SK-N-SH (cell line): Measurements from ENCODE around the gene CD300LB. TPM values are rescaled to one million over a fixed set of nuclear protein-coding genes. Genes with fewer than 3 reads are reported as not detected.

Experiments
- CTCF ChIA-PET: fragments of 300-600, 350-600 bp; formaldehyde crosslinking; extraction: SDS; loops from one replicate; lab custom pipeline; 2021; lab: Yijun Ruan, JAX
- POLR2A ChIA-PET: fragments of 350-600 bp; sonication (Branson Sonifier 250); formaldehyde crosslinking; extraction: SDS; loops from one replicate; lab custom pipeline; 2020; ENCODE audit warnings: antibody characterized with exemption, inconsistent platforms; lab: Yijun Ruan, JAX
- DNase-seq: peaks from one replicate; pipeline ENCODE4 v3.0.0; 2012
- H2AFZ ChIP-seq: fragments of 200-600 bp; sonication (generic); 2 replicates; pipeline ENCODE4 v1.8.1; 2016; ENCODE audit warnings: antibody characterized with exemption, mild to moderate bottlenecking, low read depth
- H3F3A ChIP-seq: fragments of 200-600 bp; sonication (generic); replicated peaks from 2 replicates; pipeline ENCODE3; 2016; ENCODE audit warnings: antibody characterized with exemption, mild to moderate bottlenecking; ENCODE audit not compliant: insufficient read depth
- H3K27ac ChIP-seq, 2 experiments: fragments of 200-500 bp in 1 of 2; fragments of 200-600 bp in 1 of 2; sonication (Bioruptor generic) in 1 of 2; sonication (generic), shearing (Covaris generic) in 1 of 2; 2 replicates each; pipeline versions ENCODE4 v1.5.1 to v1.6.1; 2014 to 2016; ENCODE audit warnings: low read depth in 2 of 2, inconsistent platforms in 1 of 2, low read length in 1 of 2, mild to moderate bottlenecking in 1 of 2, mixed read lengths in 1 of 2
- H3K27me3 ChIP-seq: fragments of 200-600 bp; sonication (generic), shearing (Covaris generic); 2 replicates; pipeline ENCODE4 v1.6.1; 2016; ENCODE audit warnings: mixed run types; ENCODE audit not compliant: insufficient read depth
- H3K36me3 ChIP-seq, 2 experiments: fragments of 200-500 bp in 1 of 2; fragments of 200-600 bp in 1 of 2; sonication (Bioruptor generic) in 1 of 2; sonication (generic) in 1 of 2; replicated peaks in 1 of 2; 2 replicates each; pipeline versions ENCODE3 to v1.5.1; 2014 to 2016; ENCODE audit warnings: low read length in 1 of 2, mild to moderate bottlenecking in 1 of 2; ENCODE audit not compliant: insufficient read depth in 2 of 2, control insufficient read depth in 1 of 2
- H3K4me1 ChIP-seq, 2 experiments: fragments of 200-500 bp in 1 of 2; fragments of 200-600 bp in 1 of 2; sonication (Bioruptor generic) in 1 of 2; sonication (generic), shearing (Covaris generic) in 1 of 2; 2 replicates each; pipeline versions ENCODE4 v1.5.1 to v1.6.1; 2014 to 2016; ENCODE audit warnings: low read depth in 1 of 2, low read length in 1 of 2, mixed run types in 1 of 2; ENCODE audit not compliant: insufficient read depth in 2 of 2, control insufficient read depth in 1 of 2
- H3K4me2 ChIP-seq: fragments of 200-600 bp; sonication (generic), shearing (Covaris generic); 2 replicates; pipeline ENCODE4 v1.6.1; 2017; ENCODE audit warnings: mixed run types
- H3K4me3 ChIP-seq, 2 experiments: fragments of 200-500 bp in 1 of 2; fragments of 200-600 bp in 1 of 2; sonication (Bioruptor generic) in 1 of 2; sonication (generic), shearing (Covaris generic) in 1 of 2; 2 replicates each; pipeline versions ENCODE4 v1.5.1 to v1.8.1; 2014 to 2016; ENCODE audit warnings: low read depth in 2 of 2, inconsistent platforms in 1 of 2, low read length in 1 of 2, mild to moderate bottlenecking in 1 of 2, mixed read lengths in 1 of 2, moderate library complexity in 1 of 2
- H3K79me2 ChIP-seq: fragments of 200-600 bp; sonication (generic); 2 replicates; pipeline ENCODE4 v1.8.1; 2017; ENCODE audit warnings: mild to moderate bottlenecking; ENCODE audit not compliant: insufficient read depth
- H3K9ac ChIP-seq: fragments of 200-600 bp; sonication (generic); 2 replicates; pipeline ENCODE4 v1.6.1; 2017; ENCODE audit warnings: mixed run types
- H3K9me2 ChIP-seq: fragments of 200-600 bp; sonication (generic); 2 replicates; pipeline ENCODE4 v1.6.1; 2017; ENCODE audit warnings: mixed run types
- H3K9me3 ChIP-seq: fragments of 200-600 bp; sonication (generic); 2 replicates; pipeline ENCODE4 v1.6.1; 2017; ENCODE audit warnings: mixed run types, mild to moderate bottlenecking, moderate library complexity
- H4K20me1 ChIP-seq: fragments of 200-600 bp; sonication (generic); 2 replicates; pipeline ENCODE4 v1.6.1; 2017; ENCODE audit warnings: mild to moderate bottlenecking, mixed run types; ENCODE audit not compliant: insufficient read depth
- ELF1 ChIP-seq: IDR thresholded peaks from 2 replicates; pipeline ENCODE4 v1.4.0; 2012
- EP300 ChIP-seq, 2 experiments: IDR thresholded peaks; 2 replicates each; pipeline versions ENCODE4 v1.4.0 to v1.6.1; 2012; ENCODE audit warnings: borderline replicate concordance in 1 of 2, low read depth in 1 of 2, low read length in 1 of 2
- EZH2phosphoT487 ChIP-seq: fragments of 200-600 bp; sonication (generic); IDR thresholded peaks from 2 replicates; pipeline ENCODE4 v1.6.1; 2017; ENCODE audit warnings: low read depth, mixed run types, mild to moderate bottlenecking, antibody characterized with exemption, moderate library complexity, borderline replicate concordance
- JUND ChIP-seq: IDR thresholded peaks from 2 replicates; pipeline ENCODE4 v1.4.0; 2012
- NFIC ChIP-seq: IDR thresholded peaks from 2 replicates; pipeline ENCODE4 v1.4.0; 2012; ENCODE audit warnings: borderline replicate concordance
- POLR2AphosphoS5 ChIP-seq: IDR thresholded peaks from 2 replicates; pipeline ENCODE4 v1.6.1; 2012; ENCODE audit warnings: low read depth, low read length
- RAD21 ChIP-seq: IDR thresholded peaks from 2 replicates; pipeline ENCODE4 v1.6.1; 2012; ENCODE audit warnings: mild to moderate bottlenecking, low read length
- RXRA ChIP-seq: IDR thresholded peaks from 2 replicates; pipeline ENCODE4 v1.4.0; 2012; ENCODE audit warnings: low read depth, mild to moderate bottlenecking, borderline replicate concordance
- SIN3A ChIP-seq: IDR thresholded peaks from 2 replicates; pipeline ENCODE4 v1.6.1; 2012; ENCODE audit warnings: low read depth, mild to moderate bottlenecking, low read length, moderate library complexity, borderline replicate concordance
- WGBS: methylation state at CpG from one replicate; pipeline ENCODE4 v1.1.6; 2017; ENCODE audit warnings: low lambda C conversion rate; 5-methylcytosine and 5-hydroxymethylcytosine counted together
- polyA plus RNA-seq, 3 experiments: library from polyadenylated mRNA; depleted of rRNA; stranded (reverse); fragments of >200 nt; gene quantifications; 2 replicates each; pipeline ENCODE4 v1.2.3, GENCODE V29; 2012
- TF ChIP-seq, protein P1 (sequence below): IDR thresholded peaks from 2 replicates; pipeline ENCODE4 v1.6.1; 2012; ENCODE audit warnings: mild to moderate bottlenecking, low read depth, low read length, moderate library complexity
- TF ChIP-seq, protein P2 (sequence below): fragments of 150-350 bp; IDR thresholded peaks from 2 replicates; pipeline ENCODE4 v1.6.1; 2017; ENCODE audit warnings: antibody characterized with exemption, low read length, low read depth, borderline replicate concordance
- TF ChIP-seq, protein P3 (sequence below): fragments of 150-350 bp; IDR thresholded peaks from 2 replicates; pipeline ENCODE4 v1.6.1; 2016; ENCODE audit warnings: mild to moderate bottlenecking, low read depth, low read length
- TF ChIP-seq, protein P4 (sequence below): IDR thresholded peaks from 2 replicates; pipeline ENCODE4; 2012

Gene CD300LB
- polyA plus RNA-seq, 1 of the 3 experiments (the other 2 are of a cell fraction): not detected

DNA sequence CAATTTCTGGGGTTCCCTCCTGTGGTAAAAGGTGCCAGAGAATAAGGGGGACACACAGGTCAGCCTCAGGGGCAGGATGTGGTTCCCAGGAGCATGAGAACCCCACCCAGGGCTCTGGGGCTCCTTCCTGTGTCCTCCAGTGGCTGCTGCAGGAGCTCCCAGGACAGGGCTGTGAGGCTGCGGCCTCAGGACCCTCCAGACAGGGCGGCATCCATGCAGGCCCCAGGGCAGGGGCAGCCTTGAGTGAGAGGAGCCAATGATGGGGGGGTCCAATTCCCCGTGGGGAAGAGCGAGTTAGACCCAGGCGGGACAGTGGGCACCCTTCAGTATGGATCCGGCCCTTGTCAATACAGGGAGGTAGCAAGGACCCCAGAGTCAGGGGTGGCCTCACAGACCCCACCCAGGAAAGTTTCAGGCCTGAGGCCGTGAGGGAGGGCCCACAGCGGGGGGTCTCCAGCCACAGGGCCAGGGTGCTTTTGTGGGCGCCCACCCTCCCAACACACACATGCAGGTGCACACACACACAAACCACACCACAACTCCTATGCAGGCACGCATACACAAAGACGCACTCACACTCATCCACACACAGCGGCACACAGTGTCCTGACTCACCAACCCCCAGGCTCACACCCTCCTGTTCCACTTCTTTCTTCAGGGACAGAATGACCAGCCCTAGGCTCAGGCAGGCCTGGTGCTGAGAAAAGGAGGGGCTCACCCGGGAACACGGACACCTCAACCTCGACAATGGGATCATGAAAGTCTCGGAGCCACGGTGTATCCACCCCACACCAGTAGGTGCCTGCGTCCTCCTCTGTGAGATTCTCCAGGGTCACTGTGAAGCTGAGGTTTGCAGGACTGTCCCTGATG is 12.9 kb upstream of the CD300LB start (continued):
- TF ChIP-seq, protein P1, sequence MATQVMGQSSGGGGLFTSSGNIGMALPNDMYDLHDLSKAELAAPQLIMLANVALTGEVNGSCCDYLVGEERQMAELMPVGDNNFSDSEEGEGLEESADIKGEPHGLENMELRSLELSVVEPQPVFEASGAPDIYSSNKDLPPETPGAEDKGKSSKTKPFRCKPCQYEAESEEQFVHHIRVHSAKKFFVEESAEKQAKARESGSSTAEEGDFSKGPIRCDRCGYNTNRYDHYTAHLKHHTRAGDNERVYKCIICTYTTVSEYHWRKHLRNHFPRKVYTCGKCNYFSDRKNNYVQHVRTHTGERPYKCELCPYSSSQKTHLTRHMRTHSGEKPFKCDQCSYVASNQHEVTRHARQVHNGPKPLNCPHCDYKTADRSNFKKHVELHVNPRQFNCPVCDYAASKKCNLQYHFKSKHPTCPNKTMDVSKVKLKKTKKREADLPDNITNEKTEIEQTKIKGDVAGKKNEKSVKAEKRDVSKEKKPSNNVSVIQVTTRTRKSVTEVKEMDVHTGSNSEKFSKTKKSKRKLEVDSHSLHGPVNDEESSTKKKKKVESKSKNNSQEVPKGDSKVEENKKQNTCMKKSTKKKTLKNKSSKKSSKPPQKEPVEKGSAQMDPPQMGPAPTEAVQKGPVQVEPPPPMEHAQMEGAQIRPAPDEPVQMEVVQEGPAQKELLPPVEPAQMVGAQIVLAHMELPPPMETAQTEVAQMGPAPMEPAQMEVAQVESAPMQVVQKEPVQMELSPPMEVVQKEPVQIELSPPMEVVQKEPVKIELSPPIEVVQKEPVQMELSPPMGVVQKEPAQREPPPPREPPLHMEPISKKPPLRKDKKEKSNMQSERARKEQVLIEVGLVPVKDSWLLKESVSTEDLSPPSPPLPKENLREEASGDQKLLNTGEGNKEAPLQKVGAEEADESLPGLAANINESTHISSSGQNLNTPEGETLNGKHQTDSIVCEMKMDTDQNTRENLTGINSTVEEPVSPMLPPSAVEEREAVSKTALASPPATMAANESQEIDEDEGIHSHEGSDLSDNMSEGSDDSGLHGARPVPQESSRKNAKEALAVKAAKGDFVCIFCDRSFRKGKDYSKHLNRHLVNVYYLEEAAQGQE: no peak
- TF ChIP-seq NFIC (no peak), SIN3A (no peak), RXRA (no peak), EZH2phosphoT487 (no peak), EP300 (IDR thresholded peaks at IDR 0.05; ENCODE audit: borderline replicate concordance in 1 of 2, low read depth in 1 of 2, low read length in 1 of 2) (no peak), JUND (no peak), RAD21 (no peak)
- TF ChIP-seq, protein P2, sequence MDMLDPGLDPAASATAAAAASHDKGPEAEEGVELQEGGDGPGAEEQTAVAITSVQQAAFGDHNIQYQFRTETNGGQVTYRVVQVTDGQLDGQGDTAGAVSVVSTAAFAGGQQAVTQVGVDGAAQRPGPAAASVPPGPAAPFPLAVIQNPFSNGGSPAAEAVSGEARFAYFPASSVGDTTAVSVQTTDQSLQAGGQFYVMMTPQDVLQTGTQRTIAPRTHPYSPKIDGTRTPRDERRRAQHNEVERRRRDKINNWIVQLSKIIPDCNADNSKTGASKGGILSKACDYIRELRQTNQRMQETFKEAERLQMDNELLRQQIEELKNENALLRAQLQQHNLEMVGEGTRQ: no peak
- TF ChIP-seq, protein P3, sequence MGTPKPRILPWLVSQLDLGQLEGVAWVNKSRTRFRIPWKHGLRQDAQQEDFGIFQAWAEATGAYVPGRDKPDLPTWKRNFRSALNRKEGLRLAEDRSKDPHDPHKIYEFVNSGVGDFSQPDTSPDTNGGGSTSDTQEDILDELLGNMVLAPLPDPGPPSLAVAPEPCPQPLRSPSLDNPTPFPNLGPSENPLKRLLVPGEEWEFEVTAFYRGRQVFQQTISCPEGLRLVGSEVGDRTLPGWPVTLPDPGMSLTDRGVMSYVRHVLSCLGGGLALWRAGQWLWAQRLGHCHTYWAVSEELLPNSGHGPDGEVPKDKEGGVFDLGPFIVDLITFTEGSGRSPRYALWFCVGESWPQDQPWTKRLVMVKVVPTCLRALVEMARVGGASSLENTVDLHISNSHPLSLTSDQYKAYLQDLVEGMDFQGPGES: no peak
- TF ChIP-seq, all 33 proteins: peak for 0

DNA sequence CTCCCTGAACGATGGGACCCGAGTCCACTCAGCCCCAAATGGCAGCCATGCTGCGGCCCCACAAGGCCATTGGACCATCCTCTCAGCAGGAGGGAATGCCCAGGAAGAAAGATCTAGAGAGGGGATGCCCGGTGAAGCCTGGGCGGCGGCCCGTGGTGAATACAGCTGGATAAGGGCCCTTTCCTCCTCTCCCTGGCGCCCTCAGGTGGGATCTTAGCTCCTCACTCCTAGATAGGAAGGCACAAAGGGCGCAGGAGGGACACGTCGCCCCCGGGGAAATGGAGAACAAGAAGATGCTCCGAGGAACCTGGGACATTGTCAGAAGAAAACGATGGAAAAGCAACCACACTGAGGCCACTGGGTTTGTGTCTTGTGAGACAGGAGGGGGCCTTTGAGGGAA is 12.1 kb upstream of the CD300LB start:
- no peaks in the 10 kb centered on the region for H3K79me2 ChIP-seq
- no peak overlapping the region for H3K4me2 ChIP-seq
- H3K27ac ChIP-seq: no peak overlapping the region
- no peaks in the 10 kb centered on the region for H3K27me3 ChIP-seq
- ChIA-PET CTCF (interaction anchor here (0.6 to 2.4 kb wide), 7 partner anchors 9 to 193 kb away, joined by 3 to 8 read pairs (median 4); partner anchors contain the start of gene RAB37), POLR2A (no interaction called here)
- TF ChIP-seq EZH2phosphoT487: no peak
- TF ChIP-seq ELF1: no peak
- no peak for TF ChIP-seq JUND
- TF ChIP-seq, protein P4, sequence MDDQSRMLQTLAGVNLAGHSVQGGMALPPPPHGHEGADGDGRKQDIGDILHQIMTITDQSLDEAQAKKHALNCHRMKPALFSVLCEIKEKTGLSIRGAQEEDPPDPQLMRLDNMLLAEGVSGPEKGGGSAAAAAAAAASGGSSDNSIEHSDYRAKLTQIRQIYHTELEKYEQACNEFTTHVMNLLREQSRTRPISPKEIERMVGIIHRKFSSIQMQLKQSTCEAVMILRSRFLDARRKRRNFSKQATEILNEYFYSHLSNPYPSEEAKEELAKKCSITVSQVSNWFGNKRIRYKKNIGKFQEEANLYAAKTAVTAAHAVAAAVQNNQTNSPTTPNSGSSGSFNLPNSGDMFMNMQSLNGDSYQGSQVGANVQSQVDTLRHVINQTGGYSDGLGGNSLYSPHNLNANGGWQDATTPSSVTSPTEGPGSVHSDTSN: no peak
- TF ChIP-seq POLR2AphosphoS5: no peak
- H4K20me1 ChIP-seq: no peaks in the 10 kb centered on the region
- H3K9ac ChIP-seq: no peak overlapping the region
- no peaks in the 10 kb centered on the region for H3K4me1 ChIP-seq
- no peaks in the 10 kb centered on the region; the same call in 1 of the 2 replicates for H3K9me3 ChIP-seq
- DNase-seq: no peak
- no peak overlapping the region for H3K4me3 ChIP-seq
- no peaks in the 10 kb centered on the region for H3K36me3 ChIP-seq
- H3F3A ChIP-seq: no peaks in the 10 kb centered on the region
- no peak overlapping the region for H2AFZ ChIP-seq
- no peaks in the 10 kb centered on the region for H3K9me2 ChIP-seq
- WGBS: 48% methylated on average over 14 of the region's 14 CpGs
